Activated CD8-positive, alpha-beta memory T cell treated with anti-CD3 and anti-CD28 coated beads, Interleukin-2, amount 50 U/mL, for 1 hour (primary cell): ENCODE data around the gene PALMD.

Experiments used
- DNase-seq: peaks from one replicate; pipeline ENCODE4 v3.0.0-alpha.2; 2020; ENCODE audit errors: extremely low read depth

The PALMD gene

GRCh38 chr1:99697580-99697979 lies 51.7 kb downstream of the PALMD start:
- no peak for DNase-seq

GRCh38 chr1:99700020-99700419 lies 54.1 kb downstream of the PALMD start:
- DNase-seq = no peak

DNA sequence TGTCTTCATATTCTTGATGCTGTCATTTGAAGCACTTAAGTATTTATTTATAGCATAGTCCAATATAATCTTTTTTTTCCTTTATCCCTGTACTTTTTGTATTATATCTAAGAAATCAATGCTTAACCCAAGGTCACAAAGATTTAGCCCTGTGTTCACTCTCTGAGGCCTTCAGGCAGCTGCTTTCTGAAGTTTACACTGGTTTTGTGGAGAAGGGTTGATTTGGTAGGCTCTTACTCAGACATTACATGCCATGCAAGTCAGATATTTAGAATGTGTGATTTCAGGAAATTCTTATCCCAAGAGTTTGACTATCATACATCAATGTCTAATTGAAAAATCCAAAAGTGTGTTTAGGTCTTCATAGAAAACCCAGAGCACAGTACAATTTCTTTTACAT lies 56.3 kb downstream of the PALMD start:
- DNase-seq = no peak

DNA sequence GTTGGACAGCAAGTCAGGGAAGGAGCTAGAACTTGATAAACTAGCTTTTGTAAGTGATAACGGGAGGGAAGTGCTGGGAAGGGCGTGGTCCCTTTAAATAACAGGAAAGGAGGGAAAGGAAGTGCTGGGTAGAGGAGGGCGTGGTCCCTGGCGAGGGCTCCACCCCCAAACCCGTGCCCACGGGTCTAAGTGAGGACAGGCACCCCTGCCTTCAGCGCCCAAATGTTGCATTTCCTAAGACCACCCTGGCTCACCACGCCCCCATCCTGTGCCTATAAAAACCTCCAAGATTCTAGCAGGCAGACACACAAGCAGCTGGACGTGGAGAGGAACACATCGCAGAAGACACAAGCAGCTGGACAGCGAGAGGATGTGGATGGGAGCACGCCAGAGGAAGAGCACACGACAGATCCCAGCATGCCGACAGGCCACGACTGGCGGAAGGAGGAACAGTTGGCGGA lies 58.5 kb downstream of the PALMD start:
- DNase-seq = no peak

- DNase-seq = no peak
Measured at GRCh38 chr1:99705385-99705784, 59.5 kb downstream of the PALMD start.

DNA sequence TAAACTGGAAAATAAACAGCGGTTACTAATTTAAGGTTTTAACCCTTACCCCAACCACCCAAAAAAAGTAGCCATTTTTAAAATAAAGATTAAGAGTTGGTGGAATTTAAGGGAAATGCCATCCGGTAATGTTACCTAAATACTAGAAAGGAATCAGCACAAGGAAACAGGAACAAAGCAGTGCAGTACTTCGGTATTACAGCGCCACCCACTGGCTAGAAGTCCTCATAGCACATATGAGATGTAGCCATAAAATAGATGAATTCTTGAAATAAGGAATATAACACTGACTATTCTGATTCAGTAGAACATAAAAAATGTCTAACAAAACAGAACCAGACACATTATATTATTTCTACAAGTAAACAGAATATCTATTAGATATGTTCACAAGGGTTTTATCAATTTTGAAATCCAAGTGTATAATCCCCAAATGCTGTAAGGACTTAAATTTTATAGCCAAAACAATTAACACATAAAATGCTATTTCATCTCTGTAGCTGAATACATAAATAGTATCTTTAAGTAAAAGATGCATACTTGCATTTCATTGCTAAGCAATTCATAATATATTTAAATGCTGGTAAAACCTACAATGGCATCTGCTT lies 61.7 kb downstream of the PALMD start:
- DNase-seq = no peak

DNA sequence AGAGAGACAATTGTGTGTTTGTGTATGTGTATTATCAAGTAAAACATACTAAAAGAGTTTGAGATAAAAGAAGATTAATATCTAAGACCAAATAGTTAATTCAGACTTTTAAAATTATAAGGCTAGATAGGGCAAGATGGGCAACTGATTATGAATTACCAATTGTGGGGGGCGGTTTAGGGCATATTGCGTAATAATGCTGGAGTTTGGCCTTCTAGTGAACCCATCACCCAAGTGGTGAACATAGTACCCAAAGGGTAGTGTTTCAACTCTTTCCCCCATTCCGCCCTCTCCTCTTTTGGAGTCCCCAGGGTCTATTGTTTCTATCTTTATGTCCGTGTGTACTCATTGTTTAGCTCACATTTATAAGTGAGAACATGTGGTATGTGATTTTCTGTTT lies 65.1 kb downstream of the PALMD start:
- DNase-seq = no peak

- DNase-seq = no peak
Measured at GRCh38 chr1:99713006-99713405, 67.1 kb downstream of the PALMD start.

GRCh38 chr1:99717005-99717404 lies 71.1 kb downstream of the PALMD start:
- no peak for DNase-seq

DNA sequence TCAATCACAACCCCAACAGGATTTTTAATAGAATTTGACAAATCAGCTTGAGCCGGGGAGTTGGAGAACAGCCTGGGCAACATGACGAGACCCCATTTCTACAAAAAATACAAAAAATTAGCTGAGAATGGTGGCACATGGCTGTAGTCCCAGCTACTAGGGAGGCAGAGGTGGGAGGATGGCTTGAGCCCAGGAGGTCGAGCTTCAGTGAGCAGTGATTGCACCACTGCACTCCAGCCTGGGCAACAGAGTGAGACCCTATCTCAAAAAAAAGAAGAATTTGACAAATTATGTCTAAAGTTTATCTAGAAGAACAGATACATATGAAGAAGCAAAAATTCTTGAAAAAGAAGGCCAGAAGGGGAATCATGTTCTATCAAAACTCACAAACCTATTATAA lies 77.3 kb downstream of the PALMD start:
- no peak for DNase-seq

- no peak for DNase-seq
Measured at GRCh38 chr1:99725996-99726395, 80.1 kb downstream of the PALMD start.

DNA sequence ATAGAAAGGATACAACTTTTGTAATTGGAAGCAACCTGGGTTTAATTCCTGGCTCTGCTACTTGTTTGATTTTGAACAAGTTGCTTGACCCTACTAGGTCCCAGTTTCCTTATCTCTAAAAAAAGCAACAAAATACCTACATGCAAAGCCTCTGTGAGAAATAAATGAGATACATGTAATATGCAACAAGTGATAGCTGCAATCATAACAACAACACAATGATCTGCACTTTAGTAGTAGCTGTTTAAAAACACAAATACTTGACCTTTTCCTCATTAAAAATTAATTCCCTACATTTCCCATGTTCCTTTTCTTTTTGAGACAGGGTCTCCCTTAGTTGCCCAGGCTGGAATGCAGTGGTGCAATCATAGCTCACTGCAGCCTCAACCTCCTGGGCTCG lies 80.5 kb downstream of the PALMD start:
- DNase-seq = no peak

GRCh38 chr1:99726818-99727217 lies 80.9 kb downstream of the PALMD start:
- no peak for DNase-seq

DNA sequence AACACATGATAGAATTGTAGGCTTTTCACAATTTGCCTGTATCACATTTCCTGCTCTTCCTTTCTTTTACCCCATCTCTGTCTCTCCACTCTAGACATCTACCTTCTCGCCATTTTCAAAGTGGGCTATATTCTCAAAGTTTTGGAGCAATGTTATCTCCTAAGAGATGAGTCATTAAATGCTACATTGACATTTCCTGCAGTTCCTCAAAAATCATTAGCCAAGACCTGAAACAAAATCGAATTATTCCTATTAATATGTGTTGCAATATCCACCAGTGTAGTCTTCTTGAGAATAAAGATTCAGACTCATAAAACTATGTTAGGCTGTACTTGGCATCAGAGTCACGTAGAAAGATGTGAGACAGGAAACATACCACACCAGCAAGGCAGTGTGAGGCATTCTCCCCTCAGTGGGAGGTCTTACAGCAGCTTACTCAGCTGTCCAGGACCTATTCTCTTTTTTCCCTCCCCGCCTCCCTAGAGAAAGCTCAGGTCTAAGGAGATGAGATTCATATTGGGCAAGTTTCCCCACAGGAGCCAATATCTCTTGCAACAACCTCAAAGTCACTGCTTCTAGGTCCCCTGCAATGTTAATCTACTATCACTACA lies 81.8 kb downstream of the PALMD start:
- DNase-seq = no peak

GRCh38 chr1:99728494-99729235 lies 82.8 kb downstream of the PALMD start:
- no peak for DNase-seq

- no peak for DNase-seq
Measured at GRCh38 chr1:99731384-99731783, 85.5 kb downstream of the PALMD start.

- no peak for DNase-seq
Measured at GRCh38 chr1:99735852-99736251, 89.9 kb downstream of the PALMD start.

- no peak for DNase-seq
Measured at GRCh38 chr1:99737016-99737415, 91.1 kb downstream of the PALMD start.

- no peak for DNase-seq
Measured at GRCh38 chr1:99738858-99739465, 93.0 kb downstream of the PALMD start.

DNA sequence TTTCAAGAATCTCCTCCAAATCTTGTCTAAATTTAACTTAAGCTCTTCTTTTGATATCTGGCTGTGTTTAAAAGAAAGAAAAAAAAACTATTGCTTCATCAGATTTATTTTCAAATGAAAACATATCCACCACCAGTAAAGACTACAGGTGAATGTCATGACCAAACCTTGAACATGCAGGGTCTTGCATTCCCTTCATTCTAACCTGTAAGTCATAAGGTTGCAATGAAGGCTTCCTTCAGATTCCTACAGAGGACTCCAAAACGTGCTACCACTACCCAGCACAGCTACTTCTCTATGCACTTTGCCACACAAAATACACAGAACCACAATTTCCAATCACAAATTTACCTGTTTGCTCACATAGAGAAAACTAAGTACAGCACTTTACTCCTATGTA lies 94.2 kb downstream of the PALMD start:
- DNase-seq = no peak
